Trophoblast cell (in vitro differentiated cells and primary cell): Measurements from ENCODE around the gene PABPC3.

ENCODE experiments used
- DNase-seq, 2 donors: peaks; one replicate each; pipeline ENCODE4 v3.0.0-alpha.2; 2016
- H2AFZ ChIP-seq: 2 replicates; pipeline ENCODE4 v1.6.1; 2013; ENCODE audit warnings: low read length, moderate library complexity, mild to moderate bottlenecking; ENCODE audit not compliant: insufficient read depth, poor library complexity
- H2AK5ac ChIP-seq: 2 replicates; pipeline ENCODE4 v1.6.1; 2013; ENCODE audit warnings: mild to moderate bottlenecking, low read length
- H2BK120ac ChIP-seq: 2 replicates; pipeline ENCODE4 v1.6.1; 2013; ENCODE audit warnings: low read length, mild to moderate bottlenecking, moderate library complexity; ENCODE audit not compliant: insufficient read depth, poor library complexity
- H2BK12ac ChIP-seq: 2 replicates; pipeline ENCODE4 v1.6.1; 2013; ENCODE audit warnings: mild to moderate bottlenecking, low read length, moderate library complexity
- H2BK5ac ChIP-seq: 2 replicates; pipeline ENCODE4 v1.6.1; 2013; ENCODE audit warnings: low read length, low read depth, moderate library complexity, mild to moderate bottlenecking; ENCODE audit not compliant: poor library complexity
- H3K14ac ChIP-seq: 2 replicates; pipeline ENCODE4 v1.6.1; 2013; ENCODE audit warnings: mild to moderate bottlenecking, low read length
- H3K18ac ChIP-seq: 2 replicates; pipeline ENCODE4 v1.6.1; 2013; ENCODE audit warnings: mild to moderate bottlenecking, low read length
- H3K23ac ChIP-seq: 2 replicates; pipeline ENCODE4 v1.6.1; 2013; ENCODE audit warnings: low read length
- H3K27ac ChIP-seq: 2 replicates; pipeline ENCODE4 v1.5.1; 2013; ENCODE audit warnings: low read depth, mild to moderate bottlenecking, inconsistent platforms, low read length, moderate library complexity
- H3K27me3 ChIP-seq: 2 replicates; pipeline ENCODE4 v1.6.1; 2013; ENCODE audit warnings: inconsistent platforms, mild to moderate bottlenecking, low read length, moderate library complexity; ENCODE audit not compliant: insufficient read depth
- H3K36me3 ChIP-seq, 2 experiments: 1 replicate in 1 of 2; 2 replicates in 1 of 2; pipeline ENCODE4 v1.6.1; 2013; ENCODE audit warnings: low read length in 2 of 2, mild to moderate bottlenecking in 2 of 2, moderate library complexity in 1 of 2; ENCODE audit not compliant: insufficient read depth in 2 of 2, control insufficient read depth in 1 of 2
- H3K4ac ChIP-seq: 2 replicates; pipeline ENCODE4 v1.6.1; 2013; ENCODE audit warnings: low read depth, mild to moderate bottlenecking, low read length, moderate library complexity
- H3K4me1 ChIP-seq, 2 experiments: 1 replicate in 1 of 2; 2 replicates in 1 of 2; pipeline ENCODE4 v1.6.1; 2013; ENCODE audit warnings: low read length in 2 of 2, mild to moderate bottlenecking in 2 of 2, moderate library complexity in 1 of 2; ENCODE audit not compliant: insufficient read depth in 2 of 2, control insufficient read depth in 1 of 2
- H3K4me2 ChIP-seq: 2 replicates; pipeline ENCODE4 v1.6.1; 2013; ENCODE audit warnings: inconsistent platforms, mild to moderate bottlenecking, low read length, moderate library complexity
- H3K4me3 ChIP-seq: 2 replicates; pipeline ENCODE4 v1.5.1; 2013; ENCODE audit warnings: mild to moderate bottlenecking, low read depth, low read length, inconsistent platforms
- H3K79me1 ChIP-seq: one replicate; pipeline ENCODE4 v1.6.1; 2013; ENCODE audit warnings: low read length
- H3K79me2 ChIP-seq: 2 replicates; pipeline ENCODE4 v1.6.1; 2013; ENCODE audit warnings: low read length, mild to moderate bottlenecking; ENCODE audit not compliant: control insufficient read depth, insufficient read depth, poor library complexity
- H3K9ac ChIP-seq: 2 replicates; pipeline ENCODE4 v1.6.1; 2013; ENCODE audit warnings: mild to moderate bottlenecking, low read length
- H3K9me3 ChIP-seq: 2 replicates; pipeline ENCODE4 v1.6.1; 2013; ENCODE audit warnings: low read depth, mild to moderate bottlenecking, control low read depth, inconsistent platforms, low read length; ENCODE audit not compliant: insufficient read depth
- H4K12ac ChIP-seq: 2 replicates; pipeline ENCODE4 v1.6.1; 2013; ENCODE audit warnings: low read depth, mild to moderate bottlenecking, low read length, moderate library complexity
- H4K8ac ChIP-seq: 2 replicates; pipeline ENCODE4 v1.6.1; 2013; ENCODE audit warnings: low read depth, mild to moderate bottlenecking, low read length, moderate library complexity
- H4K91ac ChIP-seq: one replicate; pipeline ENCODE4 v1.6.1; 2013; ENCODE audit warnings: low read depth, mild to moderate bottlenecking, low read length, moderate library complexity
- whole genome bisulfite sequencing: extraction: QIAGEN DNeasy Blood & Tissue Kit; methylation state at CpG from one replicate; pipeline ENCODE4 v1.1.7; 2013; ENCODE audit warnings: missing lambda C conversion rate; ENCODE audit not compliant: insufficient read length, insufficient coverage; ENCODE audit errors: extremely low coverage; 5-methylcytosine and 5-hydroxymethylcytosine counted together

The PABPC3 gene

DNA sequence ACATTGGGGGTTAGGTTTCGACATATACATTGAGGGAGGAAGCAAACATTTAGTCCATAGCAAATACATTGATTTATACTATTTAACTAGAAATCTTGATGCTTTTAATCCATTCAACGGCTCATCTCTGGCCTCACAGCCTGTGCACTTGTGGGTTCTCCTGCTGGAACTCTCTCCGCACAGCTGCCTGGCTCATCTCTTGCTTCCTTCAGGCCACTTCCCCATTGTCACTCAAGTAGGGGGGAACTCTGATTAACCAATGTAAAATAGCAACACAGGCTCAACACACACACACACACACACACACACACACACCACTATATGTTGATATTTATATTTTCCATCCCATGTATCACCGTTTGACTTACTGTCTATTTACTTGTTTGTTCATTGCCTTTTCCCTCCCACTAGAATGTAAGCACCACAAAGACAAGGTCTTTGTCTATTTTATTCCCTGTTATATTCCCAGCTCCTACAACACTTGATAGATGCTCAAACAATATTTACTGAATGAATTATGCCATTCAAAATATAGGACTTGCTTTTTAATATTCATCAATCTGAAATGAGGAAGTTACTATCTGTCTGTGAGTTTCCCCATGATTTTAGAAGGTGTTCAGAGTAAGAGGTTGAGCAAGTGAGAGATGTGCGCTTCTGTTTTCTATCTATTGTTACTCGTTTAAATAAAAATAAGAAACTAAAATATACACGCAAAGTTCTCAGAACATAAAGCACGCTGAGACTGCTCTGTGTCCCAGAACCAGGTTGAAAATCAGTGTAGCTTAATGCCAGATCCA lies 29.8 kb upstream of the PABPC3 start:
- Histone ChIP-seq H2BK12ac (peak overlapping the region; percentile 94), H4K91ac (peak overlapping the region; percentile 79), H3K9me3 (peaks cover 5% of the 10 kb centered on the region), H3K27me3 (no peaks in the 10 kb centered on the region), H3K18ac (no peak overlapping the region), H3K79me1 (peaks cover 12% of the 10 kb centered on the region), H3K23ac (no peak overlapping the region), H2AK5ac (no peak overlapping the region), H3K4me2 (no peak overlapping the region), H4K8ac (no peak overlapping the region), H2BK120ac (peak overlapping the region; percentile 11), H3K27ac (no peak overlapping the region), H4K12ac (no peak overlapping the region), H3K14ac (no peak overlapping the region), H3K4ac (no peak overlapping the region), H2AFZ (no peak overlapping the region), H3K79me2 (no peaks in the 10 kb centered on the region), H2BK5ac (peak overlapping the region; percentile 27), H3K4me3 (no peak overlapping the region), H3K4me1 (peaks cover 10 to 21% of the 10 kb centered on the region in 2 experiments), H3K36me3 (peaks cover 0 to 2% of the 10 kb centered on the region in 2 experiments), H3K9ac (no peak overlapping the region)
- no CpG with 5 or more reads among the region's 8 CpGs for WGBS
- DNase-seq: no peak

DNA sequence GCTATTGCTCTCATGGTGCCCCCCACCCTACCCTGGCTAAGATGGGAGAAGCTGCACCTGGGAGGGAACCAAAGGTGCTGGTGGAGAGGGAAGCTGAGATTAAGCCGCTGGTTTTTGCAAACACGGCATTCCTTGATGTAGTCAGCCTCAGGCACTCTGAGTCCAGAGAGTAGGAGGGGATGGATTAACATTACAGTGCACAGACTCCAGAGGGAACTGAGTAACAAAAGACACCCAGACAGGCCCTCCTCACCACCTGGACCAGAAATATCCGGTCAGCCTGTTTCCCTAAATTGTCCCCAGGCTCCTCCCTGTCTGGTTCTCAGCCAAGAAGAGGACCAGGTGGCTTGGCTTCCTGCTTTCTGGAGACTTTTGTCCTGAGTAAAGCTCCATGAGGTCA lies 28.9 kb upstream of the PABPC3 start:
- peak overlapping the region; percentile 82 for H2BK120ac ChIP-seq
- H3K27me3 ChIP-seq: no peaks in the 10 kb centered on the region
- peaks cover 10 to 21% of the 10 kb centered on the region in 2 experiments for H3K4me1 ChIP-seq
- peaks cover 12% of the 10 kb centered on the region for H3K79me1 ChIP-seq
- peak overlapping the region; percentile 56 for H4K91ac ChIP-seq
- no peak overlapping the region for H2BK5ac ChIP-seq
- H3K36me3 ChIP-seq: peaks cover 0 to 2% of the 10 kb centered on the region in 2 experiments
- no peak overlapping the region for H3K23ac ChIP-seq
- peak overlapping the region; percentile 42 for H3K27ac ChIP-seq
- peak overlapping the region; percentile 10 for H2BK12ac ChIP-seq
- H4K8ac ChIP-seq: no peak overlapping the region
- no peak overlapping the region for H2AFZ ChIP-seq
- no peak overlapping the region for H3K9ac ChIP-seq
- no peak overlapping the region for H3K14ac ChIP-seq
- H3K9me3 ChIP-seq: peaks cover 5% of the 10 kb centered on the region
- WGBS: no CpG with 5 or more reads among the region's 3 CpGs
- H2AK5ac ChIP-seq: no peak overlapping the region
- DNase-seq: no peak
- H3K4me3 ChIP-seq: no peak overlapping the region
- H3K79me2 ChIP-seq: no peaks in the 10 kb centered on the region
- no peak overlapping the region for H3K4ac ChIP-seq
- H3K18ac ChIP-seq: no peak overlapping the region
- H3K4me2 ChIP-seq: no peak overlapping the region
- no peak overlapping the region for H4K12ac ChIP-seq

DNA sequence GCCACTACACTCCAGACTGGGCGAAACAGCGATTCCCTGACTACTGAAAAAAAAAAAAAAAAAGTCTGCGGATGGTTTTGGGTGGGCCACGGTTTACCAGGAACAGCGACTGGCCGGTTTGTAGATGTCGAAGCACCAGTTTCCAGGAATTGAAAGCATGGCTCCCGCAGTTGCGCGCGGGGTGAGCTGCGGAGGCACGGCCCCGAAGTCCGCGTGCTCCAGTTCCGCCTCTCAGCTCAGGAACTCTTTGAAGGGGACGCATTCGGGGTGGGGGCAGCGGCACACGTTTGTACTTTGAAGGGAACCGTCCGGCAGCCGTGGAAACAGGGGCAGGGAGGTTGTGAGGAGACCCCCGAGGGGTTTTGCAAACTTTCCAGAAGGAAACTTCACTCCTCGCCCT lies 27.1 kb upstream of the PABPC3 start:
- DNase-seq: no peak
- peaks cover 10 to 20% of the 10 kb centered on the region in 2 experiments for H3K4me1 ChIP-seq
- H3K27me3 ChIP-seq: no peaks in the 10 kb centered on the region
- H3K18ac ChIP-seq: no peak overlapping the region
- no peak overlapping the region for H2BK5ac ChIP-seq
- H3K4ac ChIP-seq: no peak overlapping the region
- H2AFZ ChIP-seq: no peak overlapping the region
- H3K23ac ChIP-seq: no peak overlapping the region
- H3K9ac ChIP-seq: no peak overlapping the region
- H2AK5ac ChIP-seq: no peak overlapping the region
- H3K14ac ChIP-seq: peak overlapping the region; percentile 45
- no CpG with 5 or more reads among the region's 26 CpGs for WGBS
- peak overlapping the region; percentile 83 for H2BK12ac ChIP-seq
- H3K79me2 ChIP-seq: no peaks in the 10 kb centered on the region
- peak overlapping the region; percentile 41 for H3K4me3 ChIP-seq
- peaks cover 4% of the 10 kb centered on the region for H3K9me3 ChIP-seq
- peak overlapping the region; percentile 48 for H4K91ac ChIP-seq
- H3K4me2 ChIP-seq: no peak overlapping the region
- H4K12ac ChIP-seq: no peak overlapping the region
- H4K8ac ChIP-seq: peak overlapping the region; percentile 50
- H2BK120ac ChIP-seq: peak overlapping the region; percentile 49
- H3K36me3 ChIP-seq: peaks cover 0 to 2% of the 10 kb centered on the region in 2 experiments
- no peak overlapping the region for H3K27ac ChIP-seq
- peaks cover 12% of the 10 kb centered on the region for H3K79me1 ChIP-seq

DNA sequence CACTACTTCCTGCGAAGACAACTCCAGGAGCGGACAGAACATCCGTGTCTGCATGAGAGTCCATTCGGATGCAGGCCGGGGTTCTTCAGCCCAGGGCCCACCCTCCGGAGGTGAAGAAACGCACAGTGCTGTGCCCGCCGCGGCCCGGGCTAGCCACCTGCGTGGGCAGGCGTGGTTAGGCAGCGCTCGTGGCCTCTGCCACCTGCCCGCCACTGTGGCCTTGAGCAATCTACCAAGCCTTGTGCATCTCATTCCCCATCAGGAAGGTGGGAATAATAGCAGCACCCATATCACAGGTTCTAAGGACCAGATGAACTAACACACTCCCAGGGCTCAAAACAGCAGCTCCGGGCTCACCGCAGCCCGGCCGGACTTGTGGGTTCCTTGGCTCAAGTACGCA lies 26.7 kb upstream of the PABPC3 start:
- Histone ChIP-seq H3K4ac (no peak overlapping the region), H3K18ac (no peak overlapping the region), H3K4me2 (no peak overlapping the region), H3K9ac (no peak overlapping the region), H3K4me1 (peaks cover 10 to 18% of the 10 kb centered on the region in 2 experiments), H2AK5ac (peak overlapping the region; percentile 3), H3K79me1 (peaks cover 10% of the 10 kb centered on the region), H4K91ac (peak overlapping the region; percentile 48), H3K27ac (no peak overlapping the region), H3K23ac (no peak overlapping the region), H2BK12ac (peak overlapping the region; percentile 83), H3K14ac (no peak overlapping the region), H2BK120ac (no peak overlapping the region), H2BK5ac (no peak overlapping the region), H3K9me3 (peaks cover 4% of the 10 kb centered on the region), H3K36me3 (peaks cover 0 to 2% of the 10 kb centered on the region in 2 experiments), H3K27me3 (no peaks in the 10 kb centered on the region), H2AFZ (no peak overlapping the region), H4K8ac (peak overlapping the region; percentile 50), H3K79me2 (no peaks in the 10 kb centered on the region), H3K4me3 (no peak overlapping the region), H4K12ac (no peak overlapping the region)
- no CpG with 5 or more reads among the region's 21 CpGs for WGBS
- no peak for DNase-seq
